ENCODE data around the gene ADGRG1. TPM values are rescaled to one million over a fixed set of nuclear protein-coding genes. Genes with fewer than 3 reads are reported as not detected.

ADGRG1 gene
- total RNA-seq, 2 donors from 2014 or later: 10.7 to 34.3 TPM

DNA sequence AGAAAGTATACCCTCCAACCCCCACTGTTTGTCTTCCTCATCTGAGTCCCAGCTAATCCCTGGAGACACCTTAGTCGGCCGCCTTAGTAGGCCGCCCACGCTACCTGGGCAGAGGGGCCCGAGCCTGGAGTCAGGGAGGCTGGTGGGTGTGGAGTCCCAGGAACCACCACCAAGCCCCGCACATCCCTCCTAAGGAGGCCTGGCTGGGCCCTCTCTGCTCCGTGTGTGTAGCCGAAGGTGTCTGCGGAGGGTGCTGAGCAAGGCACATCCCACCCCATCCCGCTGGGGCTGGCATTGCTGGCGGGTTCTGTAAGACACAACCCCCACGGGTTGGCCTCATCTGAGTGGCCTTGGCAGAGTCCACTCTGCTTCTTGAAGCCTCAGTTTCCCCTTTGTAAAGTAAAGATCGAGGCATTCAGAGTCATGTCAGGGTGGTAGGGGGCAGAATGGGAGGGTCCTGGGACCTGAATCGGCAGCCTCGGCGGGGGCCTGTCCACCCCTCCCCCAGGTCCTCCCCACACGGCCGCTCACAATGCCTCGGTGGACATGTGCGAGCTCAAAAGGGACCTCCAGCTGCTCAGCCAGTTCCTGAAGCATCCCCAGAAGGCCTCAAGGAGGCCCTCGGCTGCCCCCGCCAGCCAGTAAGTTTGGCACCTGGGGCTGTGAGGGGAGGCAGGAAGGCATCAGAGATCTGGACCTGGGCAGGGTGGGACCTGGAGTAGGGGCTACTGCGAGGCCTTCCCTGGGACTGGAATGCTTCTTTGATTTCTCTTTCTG, 24.5 kb downstream of the ADGRG1 start:
- H3K4me3 Mint-ChIP-seq: no peak overlapping the region

GRCh38 chr16:57653936-57654335, 25.5 kb downstream of the ADGRG1 start:
- Mint-ChIP-seq H3K27me3 (no peaks in the 10 kb centered on the region), H3K4me1 (peaks cover 17% of the 10 kb centered on the region), H3K36me3 (ENCODE audit: low read depth) (no peaks in the 10 kb centered on the region), H3K9me3 (no peaks in the 10 kb centered on the region), H3K4me3 (no peak overlapping the region), H3K27ac (peak overlapping the region; percentile 74)
- ATAC-seq (replicated peaks): no peak

More for the DNA sequence above, 24.5 kb downstream of the ADGRG1 start:
- Mint-ChIP-seq H3K27me3 (no peaks in the 10 kb centered on the region), H3K27ac (no peak overlapping the region), H3K4me1 (peaks cover 17% of the 10 kb centered on the region), H3K36me3 (ENCODE audit: low read depth) (no peaks in the 10 kb centered on the region), H3K9me3 (no peaks in the 10 kb centered on the region)
- no peak for ATAC-seq (replicated peaks)

DNA sequence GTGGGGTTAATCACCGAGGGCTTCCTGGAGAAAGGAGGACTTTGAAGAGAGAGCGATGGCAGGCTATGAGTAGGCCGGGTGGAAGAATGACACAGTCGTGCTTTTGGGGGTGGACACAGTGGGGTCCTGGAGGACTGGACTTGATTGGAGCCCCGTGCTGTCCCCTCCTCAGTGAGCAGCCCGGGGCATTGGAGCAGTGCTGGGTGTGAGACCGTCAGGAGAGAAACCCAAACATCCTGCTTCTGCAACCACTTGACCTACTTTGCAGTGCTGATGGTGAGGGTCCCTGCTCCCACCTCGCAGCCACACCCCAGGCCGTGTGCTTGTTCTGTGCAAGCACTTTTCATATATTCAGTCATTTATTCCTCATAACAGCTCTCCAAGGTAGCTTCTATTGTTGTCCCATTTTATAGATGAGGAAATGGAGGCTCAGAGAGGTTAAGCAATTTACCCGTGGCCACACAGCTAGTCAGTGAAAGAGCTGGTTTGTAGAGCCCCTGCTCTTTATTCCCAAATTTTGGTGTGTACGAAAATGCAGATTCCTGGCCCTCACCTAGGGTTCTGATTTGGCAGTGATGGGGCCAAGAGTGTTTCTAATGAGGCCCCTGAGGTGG, 28.0 kb downstream of the ADGRG1 start:
- no peaks in the 10 kb centered on the region for H3K9me3 Mint-ChIP-seq
- peak overlapping the region; percentile 51 for H3K27ac Mint-ChIP-seq
- no peaks in the 10 kb centered on the region for H3K27me3 Mint-ChIP-seq
- no peaks in the 10 kb centered on the region for H3K36me3 Mint-ChIP-seq (ENCODE audit: low read depth)
- peak; percentile 20 for ATAC-seq (replicated peaks)
- no peak overlapping the region for H3K4me3 Mint-ChIP-seq
- peaks cover 16% of the 10 kb centered on the region for H3K4me1 Mint-ChIP-seq

GRCh38 chr16:57657228-57657627, 28.8 kb downstream of the ADGRG1 start:
- peaks cover 9% of the 10 kb centered on the region for H3K4me1 Mint-ChIP-seq
- H3K27ac Mint-ChIP-seq: no peak overlapping the region
- H3K4me3 Mint-ChIP-seq: no peak overlapping the region
- no peak for ATAC-seq (replicated peaks)
- H3K9me3 Mint-ChIP-seq: no peaks in the 10 kb centered on the region
- no peaks in the 10 kb centered on the region for H3K36me3 Mint-ChIP-seq (ENCODE audit: low read depth)
- H3K27me3 Mint-ChIP-seq: no peaks in the 10 kb centered on the region

DNA sequence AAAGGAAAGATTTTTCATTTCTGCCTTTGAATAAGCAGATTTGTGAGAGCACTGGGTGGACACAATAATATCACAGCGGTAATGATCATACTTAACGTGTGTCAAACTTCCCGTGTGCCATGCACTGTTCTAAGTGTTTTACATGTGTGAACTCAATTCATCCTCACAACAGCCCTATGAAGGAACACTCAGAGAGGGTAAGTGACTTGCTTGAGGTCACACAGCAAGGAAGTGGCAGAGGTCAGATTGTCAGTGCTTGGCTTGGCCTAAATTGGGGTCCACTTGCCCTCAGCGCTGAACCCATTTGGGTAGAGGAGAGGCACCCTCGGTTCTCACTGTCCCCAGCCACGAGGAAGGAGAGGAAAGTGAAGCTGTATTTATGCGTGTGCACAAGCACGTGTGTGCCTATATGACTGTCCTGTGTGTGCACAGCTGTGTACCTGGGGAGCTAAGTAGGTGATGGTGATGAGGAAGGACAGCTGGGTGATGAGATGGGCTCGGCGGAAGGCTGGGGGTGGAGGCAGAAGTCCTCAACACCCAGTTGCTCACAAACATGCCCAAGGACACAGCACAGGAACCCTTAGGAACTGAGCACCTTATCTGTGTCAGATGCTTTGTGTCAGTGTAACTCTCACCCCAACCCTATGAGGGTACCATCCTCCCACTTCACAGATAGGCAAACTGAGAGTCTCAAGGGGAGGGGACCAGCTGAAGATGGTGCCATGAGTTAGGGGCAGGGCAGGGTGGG, 29.9 kb downstream of the ADGRG1 start:
- Mint-ChIP-seq H3K4me1 (peaks cover 8% of the 10 kb centered on the region), H3K27ac (no peak overlapping the region), H3K4me3 (no peak overlapping the region), H3K9me3 (no peaks in the 10 kb centered on the region), H3K27me3 (no peaks in the 10 kb centered on the region), H3K36me3 (ENCODE audit: low read depth) (no peaks in the 10 kb centered on the region)
- ATAC-seq (replicated peaks): no peak

- Mint-ChIP-seq H3K27ac (no peak overlapping the region), H3K9me3 (no peaks in the 10 kb centered on the region), H3K27me3 (no peaks in the 10 kb centered on the region), H3K36me3 (ENCODE audit: low read depth) (no peaks in the 10 kb centered on the region), H3K4me1 (peaks cover 8% of the 10 kb centered on the region), H3K4me3 (no peak overlapping the region)
- ATAC-seq (replicated peaks): no peak
Measured at GRCh38 chr16:57658878-57659674, 30.6 kb downstream of the ADGRG1 start.

- Mint-ChIP-seq H3K4me3 (no peak overlapping the region), H3K36me3 (ENCODE audit: low read depth) (no peaks in the 10 kb centered on the region), H3K9me3 (no peaks in the 10 kb centered on the region), H3K27ac (no peak overlapping the region), H3K27me3 (no peaks in the 10 kb centered on the region), H3K4me1 (peaks cover 7% of the 10 kb centered on the region)
- ATAC-seq (replicated peaks): no peak
Measured at GRCh38 chr16:57660715-57661463, 32.5 kb downstream of the ADGRG1 start.

- Mint-ChIP-seq H3K27me3 (no peaks in the 10 kb centered on the region), H3K9me3 (no peaks in the 10 kb centered on the region), H3K4me1 (peaks cover 4% of the 10 kb centered on the region), H3K4me3 (no peak overlapping the region), H3K36me3 (ENCODE audit: low read depth) (no peaks in the 10 kb centered on the region), H3K27ac (no peak overlapping the region)
- ATAC-seq (replicated peaks): no peak
Measured at GRCh38 chr16:57661510-57661909, 33.1 kb downstream of the ADGRG1 start.

DNA sequence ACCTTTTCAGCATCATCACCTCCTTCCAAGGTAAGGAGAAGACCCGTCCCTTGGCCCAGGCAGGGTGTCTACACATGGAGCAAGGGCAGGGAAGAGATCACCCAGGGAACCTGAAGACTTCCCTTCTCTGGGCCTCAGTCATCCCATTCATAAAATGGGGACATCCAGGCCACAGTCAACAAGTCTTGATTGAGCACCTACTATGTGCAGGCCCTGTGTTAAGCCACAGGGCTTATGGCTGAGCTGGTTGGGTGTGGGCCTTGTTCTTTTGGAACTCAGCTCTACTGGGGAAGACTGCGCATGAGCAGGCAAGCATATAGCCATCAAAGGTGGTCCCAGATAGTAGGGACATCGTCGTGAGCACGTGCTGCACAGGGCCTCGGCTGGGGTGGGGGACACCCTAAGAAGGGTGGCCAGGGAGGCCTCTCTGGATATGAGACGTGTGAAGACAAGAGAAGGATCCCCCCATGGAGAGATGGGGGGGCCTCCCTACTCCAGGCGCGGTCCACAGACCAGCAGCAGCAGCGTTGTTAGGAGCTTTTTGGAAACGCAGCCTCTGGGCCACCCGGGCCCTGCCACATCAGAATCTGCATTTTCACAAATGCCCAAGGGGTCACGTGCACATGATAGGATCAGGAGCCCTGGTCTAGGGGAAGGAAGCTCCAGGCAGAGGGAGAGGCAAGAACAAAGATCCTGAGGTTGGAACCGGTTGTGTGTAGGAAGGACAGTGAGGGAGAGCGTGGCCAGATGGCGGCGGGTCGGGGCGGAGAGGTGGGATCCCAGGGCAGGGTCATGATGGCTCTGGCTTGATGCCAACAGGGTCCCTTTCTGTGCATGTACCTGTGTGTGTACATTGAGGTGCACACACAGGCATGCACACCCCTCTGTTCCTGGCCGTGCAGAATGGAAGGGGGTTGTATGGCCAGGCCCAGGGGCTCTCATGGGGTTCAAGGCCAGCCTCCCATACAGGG, 33.8 kb downstream of the ADGRG1 start:
- Mint-ChIP-seq H3K9me3 (no peaks in the 10 kb centered on the region), H3K4me3 (no peak overlapping the region), H3K27ac (no peak overlapping the region), H3K4me1 (peaks cover 4% of the 10 kb centered on the region), H3K36me3 (ENCODE audit: low read depth) (no peaks in the 10 kb centered on the region), H3K27me3 (no peaks in the 10 kb centered on the region)
- ATAC-seq (replicated peaks): no peak

- H3K4me3 Mint-ChIP-seq: no peak overlapping the region
- H3K4me1 Mint-ChIP-seq: peaks cover under 1% of the 10 kb centered on the region
- no peaks in the 10 kb centered on the region for H3K9me3 Mint-ChIP-seq
- ATAC-seq (replicated peaks): no peak
- H3K36me3 Mint-ChIP-seq (ENCODE audit: low read depth): no peaks in the 10 kb centered on the region
- H3K27ac Mint-ChIP-seq: no peak overlapping the region
- no peaks in the 10 kb centered on the region for H3K27me3 Mint-ChIP-seq
Measured at GRCh38 chr16:57663436-57663835, 35.0 kb downstream of the ADGRG1 start.

DNA sequence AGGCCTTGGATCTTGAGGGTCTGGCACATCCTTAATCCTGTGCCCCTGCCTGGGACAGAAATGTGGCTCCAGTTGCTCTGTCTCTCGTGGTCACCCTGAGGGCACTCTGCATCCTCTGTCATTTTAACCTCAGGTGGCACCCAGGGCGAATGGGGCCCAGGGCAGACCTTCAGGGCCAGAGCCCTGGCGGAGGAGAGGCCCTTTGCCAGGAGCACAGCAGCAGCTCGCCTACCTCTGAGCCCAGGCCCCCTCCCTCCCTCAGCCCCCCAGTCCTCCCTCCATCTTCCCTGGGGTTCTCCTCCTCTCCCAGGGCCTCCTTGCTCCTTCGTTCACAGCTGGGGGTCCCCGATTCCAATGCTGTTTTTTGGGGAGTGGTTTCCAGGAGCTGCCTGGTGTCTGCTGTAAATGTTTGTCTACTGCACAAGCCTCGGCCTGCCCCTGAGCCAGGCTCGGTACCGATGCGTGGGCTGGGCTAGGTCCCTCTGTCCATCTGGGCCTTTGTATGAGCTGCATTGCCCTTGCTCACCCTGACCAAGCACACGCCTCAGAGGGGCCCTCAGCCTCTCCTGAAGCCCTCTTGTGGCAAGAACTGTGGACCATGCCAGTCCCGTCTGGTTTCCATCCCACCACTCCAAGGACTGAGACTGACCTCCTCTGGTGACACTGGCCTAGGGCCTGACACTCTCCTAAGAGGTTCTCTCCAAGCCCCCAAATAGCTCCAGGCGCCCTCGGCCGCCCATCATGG, 35.7 kb downstream of the ADGRG1 start:
- Mint-ChIP-seq H3K4me3 (no peak overlapping the region), H3K27me3 (no peaks in the 10 kb centered on the region), H3K27ac (no peak overlapping the region), H3K36me3 (ENCODE audit: low read depth) (no peaks in the 10 kb centered on the region), H3K9me3 (no peaks in the 10 kb centered on the region), H3K4me1 (no peaks in the 10 kb centered on the region)
- no peak for ATAC-seq (replicated peaks)

GRCh38 chr16:57664662-57665025, 36.2 kb downstream of the ADGRG1 start:
- H3K9me3 Mint-ChIP-seq: no peaks in the 10 kb centered on the region
- H3K36me3 Mint-ChIP-seq (ENCODE audit: low read depth): no peaks in the 10 kb centered on the region
- H3K4me1 Mint-ChIP-seq: no peaks in the 10 kb centered on the region

More at GRCh38 chr16:57664662-57665025, 36.2 kb downstream of the ADGRG1 start:
- H3K27me3 Mint-ChIP-seq: no peaks in the 10 kb centered on the region
- H3K27ac Mint-ChIP-seq: no peak overlapping the region
- no peak for ATAC-seq (replicated peaks)
- no peak overlapping the region for H3K4me3 Mint-ChIP-seq
